Ishikawa (cell line): ENCODE data around the gene AP5Z1.

Experiments used
- CEBPB ChIP-seq: IDR thresholded peaks from 2 replicates; pipeline ENCODE4 v1.6.1; 2012
- CREB1 ChIP-seq: IDR thresholded peaks from 2 replicates; pipeline ENCODE4 v1.6.1; 2012; ENCODE audit warnings: low read depth
- EGR1 ChIP-seq: IDR thresholded peaks from 2 replicates; pipeline ENCODE4 v1.6.1; 2012
- EP300 ChIP-seq: IDR thresholded peaks from 2 replicates; pipeline ENCODE4 v1.6.1; 2012; ENCODE audit warnings: borderline replicate concordance
- FOXM1 ChIP-seq: IDR thresholded peaks from 2 replicates; pipeline ENCODE4 v1.6.1; 2012; ENCODE audit warnings: low read depth, borderline replicate concordance
- NFIC ChIP-seq: IDR thresholded peaks from 2 replicates; pipeline ENCODE4 v1.6.1; 2012
- RAD21 ChIP-seq: IDR thresholded peaks from 2 replicates; pipeline ENCODE4 v1.6.1; 2012; ENCODE audit warnings: low read depth
- TAF1 ChIP-seq: IDR thresholded peaks from 2 replicates; pipeline ENCODE4 v1.6.1; 2012; ENCODE audit warnings: low read depth, mild to moderate bottlenecking
- TCF12 ChIP-seq: IDR thresholded peaks from 2 replicates; pipeline ENCODE4 v1.6.1; 2012; ENCODE audit warnings: low read depth
- TEAD4 ChIP-seq: IDR thresholded peaks from 2 replicates; pipeline ENCODE4 v1.6.1; 2012
- YY1 ChIP-seq: IDR thresholded peaks from 2 replicates; pipeline ENCODE4 v1.6.1; 2012; ENCODE audit warnings: low read depth
- ZBTB7A ChIP-seq: IDR thresholded peaks from 2 replicates; pipeline ENCODE4 v1.6.1; 2012; ENCODE audit warnings: low read depth
- TF ChIP-seq, protein P1 (sequence below): IDR thresholded peaks from 2 replicates; pipeline ENCODE4 v1.6.1; 2012; ENCODE audit warnings: low read depth, mild to moderate bottlenecking
- TF ChIP-seq, protein P2 (sequence below): IDR thresholded peaks from 2 replicates; pipeline ENCODE4 v1.6.1; 2012
- TF ChIP-seq, protein P3 (sequence below): IDR thresholded peaks from 2 replicates; pipeline ENCODE4 v1.6.1; 2012

Gene AP5Z1

DNA sequence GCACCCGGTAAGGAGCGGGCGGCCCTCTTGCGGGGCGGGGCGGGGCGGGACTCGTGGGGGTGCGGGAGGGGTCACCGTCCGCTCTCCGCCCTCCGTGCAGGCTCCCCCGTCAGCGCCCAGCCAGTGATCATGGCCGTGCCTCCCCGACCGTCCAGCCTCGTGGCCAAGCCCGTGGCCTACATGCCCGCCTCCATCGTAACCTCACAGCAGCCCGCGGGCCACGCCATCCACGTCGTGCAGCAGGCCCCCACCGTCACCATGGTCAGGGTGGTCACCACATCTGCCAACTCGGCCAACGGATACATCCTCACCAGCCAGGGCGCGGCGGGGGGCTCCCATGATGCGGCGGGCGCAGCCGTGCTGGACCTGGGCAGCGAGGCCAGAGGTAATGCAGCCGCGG, 16.2 kb upstream of the AP5Z1 start:
- TF ChIP-seq TCF12 (no peak), CREB1 (no peak), ZBTB7A (no peak), NFIC (no peak), RAD21 (no peak), TEAD4 (no peak), CEBPB (no peak)
- TF ChIP-seq, protein P1, sequence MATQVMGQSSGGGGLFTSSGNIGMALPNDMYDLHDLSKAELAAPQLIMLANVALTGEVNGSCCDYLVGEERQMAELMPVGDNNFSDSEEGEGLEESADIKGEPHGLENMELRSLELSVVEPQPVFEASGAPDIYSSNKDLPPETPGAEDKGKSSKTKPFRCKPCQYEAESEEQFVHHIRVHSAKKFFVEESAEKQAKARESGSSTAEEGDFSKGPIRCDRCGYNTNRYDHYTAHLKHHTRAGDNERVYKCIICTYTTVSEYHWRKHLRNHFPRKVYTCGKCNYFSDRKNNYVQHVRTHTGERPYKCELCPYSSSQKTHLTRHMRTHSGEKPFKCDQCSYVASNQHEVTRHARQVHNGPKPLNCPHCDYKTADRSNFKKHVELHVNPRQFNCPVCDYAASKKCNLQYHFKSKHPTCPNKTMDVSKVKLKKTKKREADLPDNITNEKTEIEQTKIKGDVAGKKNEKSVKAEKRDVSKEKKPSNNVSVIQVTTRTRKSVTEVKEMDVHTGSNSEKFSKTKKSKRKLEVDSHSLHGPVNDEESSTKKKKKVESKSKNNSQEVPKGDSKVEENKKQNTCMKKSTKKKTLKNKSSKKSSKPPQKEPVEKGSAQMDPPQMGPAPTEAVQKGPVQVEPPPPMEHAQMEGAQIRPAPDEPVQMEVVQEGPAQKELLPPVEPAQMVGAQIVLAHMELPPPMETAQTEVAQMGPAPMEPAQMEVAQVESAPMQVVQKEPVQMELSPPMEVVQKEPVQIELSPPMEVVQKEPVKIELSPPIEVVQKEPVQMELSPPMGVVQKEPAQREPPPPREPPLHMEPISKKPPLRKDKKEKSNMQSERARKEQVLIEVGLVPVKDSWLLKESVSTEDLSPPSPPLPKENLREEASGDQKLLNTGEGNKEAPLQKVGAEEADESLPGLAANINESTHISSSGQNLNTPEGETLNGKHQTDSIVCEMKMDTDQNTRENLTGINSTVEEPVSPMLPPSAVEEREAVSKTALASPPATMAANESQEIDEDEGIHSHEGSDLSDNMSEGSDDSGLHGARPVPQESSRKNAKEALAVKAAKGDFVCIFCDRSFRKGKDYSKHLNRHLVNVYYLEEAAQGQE, result no peak
- TF ChIP-seq, protein P2, sequence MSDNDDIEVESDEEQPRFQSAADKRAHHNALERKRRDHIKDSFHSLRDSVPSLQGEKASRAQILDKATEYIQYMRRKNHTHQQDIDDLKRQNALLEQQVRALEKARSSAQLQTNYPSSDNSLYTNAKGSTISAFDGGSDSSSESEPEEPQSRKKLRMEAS, result no peak

DNA sequence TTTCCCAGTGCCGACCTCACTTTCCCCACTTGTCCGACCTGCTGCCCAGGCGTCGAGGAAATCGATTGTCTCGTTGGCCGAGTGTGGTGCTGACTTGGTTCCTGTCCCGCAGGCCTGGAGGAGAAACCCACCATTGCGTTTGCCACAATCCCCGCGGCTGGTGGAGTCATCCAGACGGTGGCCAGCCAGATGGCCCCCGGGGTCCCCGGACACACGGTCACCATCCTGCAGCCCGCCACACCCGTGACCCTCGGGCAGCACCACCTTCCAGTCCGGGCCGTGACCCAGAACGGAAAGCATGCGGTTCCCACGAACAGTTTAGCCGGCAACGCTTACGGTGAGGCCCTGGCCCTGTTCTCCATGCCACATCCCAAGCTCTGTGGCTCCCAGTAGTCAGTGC, 14.5 kb upstream of the AP5Z1 start:
- TF ChIP-seq TEAD4 (no peak), TCF12 (no peak), EGR1 (no peak), ZBTB7A (no peak), EP300 (no peak), CREB1 (no peak), CEBPB (no peak), FOXM1 (no peak), NFIC (no peak), TAF1 (no peak), RAD21 (no peak), YY1 (no peak)
- TF ChIP-seq, protein P3, sequence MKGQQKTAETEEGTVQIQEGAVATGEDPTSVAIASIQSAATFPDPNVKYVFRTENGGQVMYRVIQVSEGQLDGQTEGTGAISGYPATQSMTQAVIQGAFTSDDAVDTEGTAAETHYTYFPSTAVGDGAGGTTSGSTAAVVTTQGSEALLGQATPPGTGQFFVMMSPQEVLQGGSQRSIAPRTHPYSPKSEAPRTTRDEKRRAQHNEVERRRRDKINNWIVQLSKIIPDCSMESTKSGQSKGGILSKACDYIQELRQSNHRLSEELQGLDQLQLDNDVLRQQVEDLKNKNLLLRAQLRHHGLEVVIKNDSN, result no peak
- TF ChIP-seq, protein P2, result no peak
- TF ChIP-seq, protein P1, result no peak

DNA sequence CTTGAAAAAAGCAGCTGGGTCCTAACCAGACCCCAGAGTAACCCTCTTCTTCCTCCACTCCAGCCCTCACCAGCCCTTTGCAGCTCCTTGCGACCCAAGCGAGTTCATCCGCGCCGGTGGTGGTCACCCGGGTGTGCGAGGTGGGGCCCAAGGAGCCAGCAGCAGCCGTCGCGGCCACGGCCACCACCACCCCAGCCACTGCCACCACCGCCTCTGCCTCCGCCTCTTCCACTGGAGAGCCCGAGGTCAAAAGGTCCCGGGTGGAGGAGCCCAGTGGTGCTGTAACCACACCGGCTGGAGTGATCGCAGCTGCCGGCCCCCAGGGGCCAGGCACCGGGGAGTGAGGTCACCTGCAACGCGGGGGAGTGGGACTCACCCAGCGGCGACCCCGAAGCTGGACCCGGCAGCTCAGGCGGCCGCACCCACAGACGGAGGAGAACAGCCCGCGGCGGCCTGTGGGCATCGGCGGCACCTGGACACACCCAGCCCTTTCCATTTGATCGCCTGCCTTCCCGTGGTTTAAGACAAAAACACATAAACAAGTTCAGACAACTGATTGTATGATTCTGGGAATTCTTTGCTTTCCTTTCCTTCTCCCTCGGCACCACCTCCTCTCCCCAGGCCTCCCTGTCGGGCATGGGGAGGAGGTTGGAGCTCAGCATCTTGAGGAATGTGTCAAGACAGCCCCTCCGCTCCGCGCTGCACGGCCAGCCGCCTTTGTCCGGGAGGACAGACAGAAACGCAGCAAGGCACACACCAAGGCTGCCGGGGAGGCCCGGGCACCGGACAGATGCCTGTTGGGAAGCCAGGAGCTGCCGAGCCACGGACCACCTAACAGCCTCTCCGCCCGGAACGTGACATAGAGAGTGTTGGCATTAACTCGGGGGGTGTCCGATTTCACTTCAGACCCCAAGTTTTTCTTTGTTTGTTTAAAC, 13.0 kb upstream of the AP5Z1 start:
- TF ChIP-seq TAF1 (no peak), TEAD4 (no peak), NFIC (no peak), EGR1 (no peak), CREB1 (no peak), YY1 (no peak), RAD21 (no peak)
- TF ChIP-seq, protein P2, result no peak
- TF ChIP-seq, protein P1, result no peak

DNA sequence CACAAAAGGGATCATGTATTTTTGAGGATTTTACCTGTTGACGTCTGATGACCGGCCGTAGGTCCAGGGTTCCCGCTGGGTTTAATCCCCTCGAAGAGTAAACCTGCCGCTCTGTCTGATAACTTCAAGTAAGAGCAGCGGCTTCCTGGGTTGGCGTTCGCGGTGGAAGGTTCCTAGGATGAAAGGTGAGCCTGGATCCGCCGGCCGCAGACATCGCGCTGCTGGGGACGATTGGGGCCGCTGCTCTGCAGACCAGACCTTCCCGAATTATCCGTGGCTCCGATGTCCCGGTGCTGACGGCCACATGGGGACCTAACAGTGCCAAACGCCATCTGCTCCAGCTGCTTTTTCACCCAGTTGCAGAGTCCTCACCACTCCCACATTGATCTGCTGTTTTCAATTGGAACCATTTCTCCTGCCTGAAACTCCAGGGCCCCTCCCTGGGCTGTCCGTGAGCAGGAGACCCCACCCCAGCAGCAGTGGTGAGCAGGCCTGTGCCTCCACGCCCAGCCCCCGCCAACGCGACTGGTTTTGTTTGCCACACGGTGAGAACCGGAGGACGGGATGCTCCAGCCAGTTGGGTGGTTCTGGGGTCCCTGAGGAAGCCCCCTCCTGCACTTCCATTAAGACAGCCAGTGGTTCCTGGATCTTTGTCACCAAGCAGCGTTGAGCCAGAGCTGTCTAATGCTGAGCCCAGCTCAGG, 12.2 kb upstream of the AP5Z1 start:
- TF ChIP-seq NFIC, result no peak
- no peak for TF ChIP-seq FOXM1
- no peak for TF ChIP-seq TEAD4
- TF ChIP-seq EP300, result no peak
- TF ChIP-seq TCF12, result no peak
- TF ChIP-seq CEBPB, result no peak
- TF ChIP-seq, protein P2, result no peak
- TF ChIP-seq RAD21, result no peak
